Breast epithelium (tissue), 3 donors: Measurements from ENCODE around the gene ITGA5.

Source experiments
- POLR2A ChIP-seq: fragments of 450-650 bp; IDR thresholded peaks from one replicate; pipeline ENCODE4 v1.6.1; 2016; ENCODE audit warnings: antibody characterized with exemption, mild to moderate bottlenecking, moderate library complexity
- POLR2AphosphoS5 ChIP-seq, 3 donors: sonication (generic); formaldehyde crosslinking; IDR thresholded peaks; one replicate each; pipeline ENCODE4 v1.6.1; 2017; ENCODE audit warnings: antibody characterized with exemption in 3 of 3
- TF ChIP-seq, protein P1 (sequence below), 3 donors: fragments of 450-650 bp; IDR thresholded peaks; one replicate each; pipeline ENCODE4 v1.5.1; 2016 to 2017; ENCODE audit warnings: antibody characterized with exemption in 3 of 3, mild to moderate bottlenecking in 3 of 3, moderate library complexity in 3 of 3

DNA sequence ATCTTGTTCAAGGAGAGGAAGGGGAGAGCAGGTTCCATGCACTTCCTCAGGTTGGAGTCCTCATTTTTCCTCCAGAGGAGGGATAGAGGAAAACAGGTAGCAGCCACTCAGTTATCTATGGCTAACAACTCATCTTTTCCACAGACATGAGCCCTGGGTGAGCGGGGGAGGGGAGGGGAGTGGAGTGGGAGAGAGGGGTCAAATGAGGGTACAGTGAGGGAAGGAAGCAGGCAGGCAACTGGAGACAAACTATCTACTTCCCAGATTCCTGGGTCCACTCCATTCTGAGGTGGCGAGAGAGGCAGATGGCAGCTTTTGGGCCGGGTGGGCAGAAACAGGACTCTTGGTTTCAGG lies 32.0 kb downstream of the ITGA5 start:
- TF ChIP-seq POLR2A = no peak
- TF ChIP-seq, protein P1, sequence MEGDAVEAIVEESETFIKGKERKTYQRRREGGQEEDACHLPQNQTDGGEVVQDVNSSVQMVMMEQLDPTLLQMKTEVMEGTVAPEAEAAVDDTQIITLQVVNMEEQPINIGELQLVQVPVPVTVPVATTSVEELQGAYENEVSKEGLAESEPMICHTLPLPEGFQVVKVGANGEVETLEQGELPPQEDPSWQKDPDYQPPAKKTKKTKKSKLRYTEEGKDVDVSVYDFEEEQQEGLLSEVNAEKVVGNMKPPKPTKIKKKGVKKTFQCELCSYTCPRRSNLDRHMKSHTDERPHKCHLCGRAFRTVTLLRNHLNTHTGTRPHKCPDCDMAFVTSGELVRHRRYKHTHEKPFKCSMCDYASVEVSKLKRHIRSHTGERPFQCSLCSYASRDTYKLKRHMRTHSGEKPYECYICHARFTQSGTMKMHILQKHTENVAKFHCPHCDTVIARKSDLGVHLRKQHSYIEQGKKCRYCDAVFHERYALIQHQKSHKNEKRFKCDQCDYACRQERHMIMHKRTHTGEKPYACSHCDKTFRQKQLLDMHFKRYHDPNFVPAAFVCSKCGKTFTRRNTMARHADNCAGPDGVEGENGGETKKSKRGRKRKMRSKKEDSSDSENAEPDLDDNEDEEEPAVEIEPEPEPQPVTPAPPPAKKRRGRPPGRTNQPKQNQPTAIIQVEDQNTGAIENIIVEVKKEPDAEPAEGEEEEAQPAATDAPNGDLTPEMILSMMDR (IDR thresholded peaks at IDR 0.05) = no peak
- TF ChIP-seq POLR2AphosphoS5 (IDR thresholded peaks at IDR 0.05) = no peak
